Embryonic facial prominence (tissue), 1 donor: Measurements from ENCODE around the gene FKBP2.
"Not testable (repeated sequence)": the region's sequence is repeated elsewhere in the genome, so short reads cannot be mapped to it uniquely, and the experiment has no call there.

Source experiments
- DNase-seq: peaks from one replicate; pipeline ENCODE4 v3.0.0-alpha.2; 2016; ENCODE audit errors: extremely low spot score

Gene FKBP2

GRCh38 chr11:64233913-64234586, 6.8 kb upstream of the FKBP2 start, which contains the start of gene VEGFB:
Gene VEGFB (plus strand): TSS chr11:64234584. CDS start chr11:64234834, 250 bp downstream.
- no peak for DNase-seq

- DNase-seq, result no peak
Measured at GRCh38 chr11:64234647-64235379, 6.1 kb upstream of the FKBP2 start.

- no peak for DNase-seq
Measured at GRCh38 chr11:64235437-64236161, 5.3 kb upstream of the FKBP2 start.

- no peak for DNase-seq
Measured at GRCh38 chr11:64237484-64237951, 3.4 kb upstream of the FKBP2 start.

GRCh38 chr11:64238076-64238475, 2.8 kb upstream of the FKBP2 start:
- DNase-seq, result no peak

- DNase-seq, result no peak
Measured at GRCh38 chr11:64238999-64239398, 1.9 kb upstream of the FKBP2 start.

GRCh38 chr11:64239662-64240434, 1.0 kb upstream of the FKBP2 start:
- DNase-seq, result no peak

GRCh38 chr11:64241241-64241490, 271 bp downstream of the FKBP2 start:
- DNase-seq, result peak; percentile 99

GRCh38 chr11:64241491-64242374, 838 bp downstream of the FKBP2 start:
- DNase-seq, result no peak

GRCh38 chr11:64243236-64243854, 2.5 kb downstream of the FKBP2 start:
- no peak for DNase-seq

GRCh38 chr11:64244107-64244506, 3.2 kb downstream of the FKBP2 start:
- no peak for DNase-seq

- no peak for DNase-seq
Measured at GRCh38 chr11:64244966-64245365, 4.1 kb downstream of the FKBP2 start.

- DNase-seq, result no peak
Measured at GRCh38 chr11:64245401-64245796, 4.5 kb downstream of the FKBP2 start.

GRCh38 chr11:64245797-64246620, 5.1 kb downstream of the FKBP2 start:
- no peak for DNase-seq

GRCh38 chr11:64246621-64246870, 5.7 kb downstream of the FKBP2 start:
- DNase-seq, result not testable (repeated sequence)

GRCh38 chr11:64246871-64247728, 6.2 kb downstream of the FKBP2 start, which contains the start of gene PPP1R14B:
Gene PPP1R14B (minus strand): TSS chr11:64246943. CDS start chr11:64246673, 270 bp downstream.
- DNase-seq, result peak; percentile 82

- DNase-seq, result no peak
Measured at GRCh38 chr11:64247729-64248531, 7.0 kb downstream of the FKBP2 start.

- DNase-seq, result no peak
Measured at GRCh38 chr11:64248578-64248977, 7.7 kb downstream of the FKBP2 start.
